K562 (cell line): ENCODE measurements around the gene OLFM3. TPM values are rescaled to one million over a fixed set of nuclear protein-coding genes. Genes with fewer than 3 reads are reported as not detected.

ENCODE experiments used
- ATAC-seq: fragments of 200-7000 bp; cut with Tn5 transposase; 3 replicates; pipeline ENCODE4 v1.9.1; 2020; ENCODE audit warnings: moderate library complexity
- BruUV-seq: library from RNA; stranded (reverse); fragments of 400-500 nt; replicated peaks from 2 replicates; lab custom pipeline; 2021; lab: Mats Ljungman, UMichigan
- CTCF ChIA-PET: fragments of 300-600 bp; formaldehyde crosslinking; extraction: SDS; loops from one replicate; lab custom pipeline; 2021; ENCODE audit warnings: low intra/inter-chr PET ratio; lab: Yijun Ruan, JAX
- POLR2A ChIA-PET: fragments of 300-600, 350-650 bp; sonication (Branson Sonifier 250); formaldehyde crosslinking; extraction: SDS; loops from one replicate; lab custom pipeline; 2021; ENCODE audit warnings: antibody characterized with exemption, inconsistent platforms; lab: Yijun Ruan, JAX
- DNase-seq, 4 experiments: peaks; one replicate each; pipeline versions ENCODE4 v3.0.0 to v3.0.0-alpha.2; 2011 to 2018; ENCODE audit warnings: low spot score in 3 of 4, mixed read lengths in 3 of 4; ENCODE audit errors: extremely low read depth in 1 of 4
- FAIRE-seq: peaks from 2 replicates; lab custom pipeline; 2011; peaks lifted over from hg19 to GRCh38; lab: Jason Lieb, UNC
- H2AFZ ChIP-seq: 2 replicates; pipeline ENCODE4 v1.6.0; 2011; ENCODE audit warnings: low read depth, low read length, control low read depth, inconsistent platforms
- H3K27ac ChIP-seq: fragments of 200-600 bp; 3 replicates; pipeline ENCODE4 v1.8.0; 2011; ENCODE audit warnings: low read depth, mild to moderate bottlenecking, control low read depth, inconsistent platforms, low read length, moderate library complexity, mixed read lengths; ENCODE audit errors: extremely low read depth
- H3K27me3 ChIP-seq, 2 experiments: fragments of 300-600 bp in 1 of 2; 2 replicates in 1 of 2; 3 replicates in 1 of 2; pipeline versions ENCODE4 v1.6.0 to v1.8.0; 2011; ENCODE audit warnings: inconsistent platforms in 2 of 2, low read length in 2 of 2, mild to moderate bottlenecking in 1 of 2, mixed read lengths in 1 of 2, moderate library complexity in 1 of 2; ENCODE audit not compliant: control insufficient read depth in 2 of 2, insufficient read depth in 2 of 2
- H3K36me3 ChIP-seq: fragments of 300-600 bp; 3 replicates; pipeline ENCODE4 v1.8.0; 2011; ENCODE audit warnings: mild to moderate bottlenecking, low read length, inconsistent platforms; ENCODE audit not compliant: control insufficient read depth, insufficient read depth
- H3K4me1 ChIP-seq, 2 experiments: fragments of 200-600 bp in 1 of 2; replicated peaks in 1 of 2; 2 replicates in 1 of 2; 3 replicates in 1 of 2; pipeline versions ENCODE4 v1.5.1 to v1.8.0; 2011; ENCODE audit warnings: inconsistent platforms in 2 of 2, low read length in 2 of 2, mild to moderate bottlenecking in 1 of 2, mixed read lengths in 1 of 2, moderate library complexity in 1 of 2; ENCODE audit not compliant: control insufficient read depth in 2 of 2, insufficient read depth in 2 of 2
- H3K4me2 ChIP-seq: 2 replicates; pipeline ENCODE4 v1.6.1; 2011; ENCODE audit warnings: low read length, control low read depth, inconsistent platforms, mixed read lengths; ENCODE audit not compliant: insufficient read depth
- H3K4me3 ChIP-seq: fragments of 200-600 bp; sonication (generic), shearing (Covaris generic); 2 replicates; pipeline ENCODE4 v1.5.1; 2016; ENCODE audit warnings: control low read depth, inconsistent platforms
- H3K79me2 ChIP-seq: fragments of 200-600 bp; 3 replicates; pipeline ENCODE4 v1.8.0; 2011; ENCODE audit warnings: low read length, inconsistent platforms; ENCODE audit not compliant: control insufficient read depth, insufficient read depth
- H3K9ac ChIP-seq, 2 experiments: 2 replicates each; pipeline versions ENCODE4 v1.6.0 to v1.6.1; 2011; ENCODE audit warnings: low read depth in 2 of 2, low read length in 2 of 2, control low read depth in 1 of 2, inconsistent platforms in 1 of 2, mild to moderate bottlenecking in 1 of 2, mixed read lengths in 1 of 2; ENCODE audit not compliant: insufficient read depth in 1 of 2
- H3K9me1 ChIP-seq: one replicate; pipeline ENCODE4 v1.6.0; 2011; ENCODE audit warnings: inconsistent platforms, mild to moderate bottlenecking, low read length, moderate library complexity; ENCODE audit not compliant: control insufficient read depth, insufficient read depth
- H3K9me3 ChIP-seq: replicated peaks from 2 replicates; pipeline ENCODE4 v1.5.1; 2011; ENCODE audit warnings: low read depth, low read length, inconsistent platforms; ENCODE audit not compliant: control insufficient read depth, insufficient read depth
- H4K20me1 ChIP-seq: replicated peaks from 2 replicates; pipeline ENCODE4 v1.6.1; 2011; ENCODE audit warnings: low read length, inconsistent platforms, mixed read lengths; ENCODE audit not compliant: control insufficient read depth, insufficient read depth
- ARNT ChIP-seq, 2 experiments: fragments of 450-650 bp; IDR thresholded peaks; 2 replicates each; pipeline ENCODE4 v1.6.1; 2016; ENCODE audit warnings: mild to moderate bottlenecking in 1 of 2
- ESRRA ChIP-seq: fragments of 450-650 bp; IDR thresholded peaks from 2 replicates; pipeline ENCODE4 v1.6.1; 2014; ENCODE audit warnings: low read depth, mild to moderate bottlenecking, moderate library complexity, borderline replicate concordance
- FOXA3 ChIP-seq, 2 experiments: fragments of 450-650 bp in 1 of 2; sonication (generic) in 1 of 2; formaldehyde crosslinking; IDR thresholded peaks in 1 of 2; conservative IDR thresholded peaks in 1 of 2; 2 replicates each; pipeline versions ENCODE4 v1.4.0 to v1.8.0; 2020 to 2022; ENCODE audit warnings: mild to moderate bottlenecking in 2 of 2, missing genetic modification reagents in 1 of 2
- HNRNPK ChIP-seq: fragments of 200-400 bp; formaldehyde crosslinking; IDR thresholded peaks from one replicate; pipeline ENCODE4 v1.6.1; 2018; ENCODE audit warnings: mild to moderate bottlenecking, low read depth, low read length; ENCODE audit not compliant: poor library complexity, severe bottlenecking
- MYC ChIP-seq, 2 experiments: fragments of 250-450 bp in 1 of 2; sonication (Bioruptor Pico) in 1 of 2; IDR thresholded peaks; 2 replicates each; pipeline versions ENCODE4 v1.5.1 to v1.6.1; 2012 to 2021; ENCODE audit warnings: low read depth in 2 of 2, borderline replicate concordance in 1 of 2, improper control_type of control experiment in 1 of 2, low read length in 1 of 2, mild to moderate bottlenecking in 1 of 2, moderate library complexity in 1 of 2
- NFRKB ChIP-seq: fragments of 450-650 bp; IDR thresholded peaks from 2 replicates; pipeline ENCODE4 v1.6.1; 2016; ENCODE audit warnings: low read depth
- RBM25 ChIP-seq: fragments of 200-400 bp; formaldehyde crosslinking; IDR thresholded peaks from 2 replicates; pipeline ENCODE4 v1.6.1; 2018; ENCODE audit warnings: low read length, low read depth, moderate library complexity; ENCODE audit not compliant: severe bottlenecking
- SOX6 ChIP-seq: fragments of 450-650 bp; IDR thresholded peaks from 2 replicates; pipeline ENCODE4 v1.6.1; 2014; ENCODE audit warnings: mild to moderate bottlenecking
- SREBF1 ChIP-seq: fragments of 150-350 bp; IDR thresholded peaks from 2 replicates; pipeline ENCODE4 v1.6.1; 2014; ENCODE audit warnings: antibody characterized with exemption, low read depth, low read length, borderline replicate concordance
- ZBTB34 ChIP-seq: fragments of 250-450 bp; sonication (Bioruptor Pico); IDR thresholded peaks from 2 replicates; pipeline ENCODE4 v1.8.0; 2021; ENCODE audit warnings: mild to moderate bottlenecking, moderate library complexity
- WGBS: fragments of 100-300 bp; shearing (Covaris generic); methylation state at CpG from one replicate; pipeline ENCODE4 v1.1.6; 2016; ENCODE audit warnings: low coverage, mixed read lengths; ENCODE audit not compliant: insufficient coverage; ENCODE audit errors: missing lambda C conversion rate; 5-methylcytosine and 5-hydroxymethylcytosine counted together
- in situ Hi-C: fragments of 300-500 bp; cut with MboI; formaldehyde crosslinking; loops from 4 replicates; pipeline ENCODE4 v1.15.0; 2018; ENCODE audit warnings: inconsistent platforms, mixed read lengths
- intact Hi-C: fragments of 100-400 bp; cut with micrococcal nuclease; formaldehyde crosslinking; loops from 2 replicates; pipeline ENCODE4 v1.14.2; 2022
- polyA plus RNA-seq, 8 experiments: library from polyadenylated mRNA; depleted of rRNA in 4 of 8; stranded (reverse) in 5 of 8; unstranded in 3 of 8; fragments of >200 nt; fragmentation: Nextera tagmentation in 2 of 8; fragmentation: Illumina TruSeq in 1 of 8; extraction: Ambion mirVana in 2 of 8; extraction: Trizol in 1 of 8; gene quantifications; 2 replicates each; pipeline versions ENCODE4 v1.2.1 to v1.2.3, GENCODE V29; 2011 to 2014; ENCODE audit warnings: inconsistent platforms in 1 of 8, missing spikeins in 1 of 8
- total RNA-seq, 7 experiments: library from RNA; depleted of rRNA in 6 of 7; stranded (reverse); fragments of >200 nt in 6 of 7; fragmentation: Illumina TruSeq in 2 of 7; extraction: Trizol in 2 of 7; gene quantifications; 2 replicates each; pipeline versions ENCODE4 v1.2.1 to v1.2.3, GENCODE V29; 2011 to 2021; ENCODE audit warnings: low replicate concordance in 1 of 7
- TF ChIP-seq, protein P1 (sequence below): fragments of 450-650 bp; formaldehyde crosslinking; IDR thresholded peaks from 2 replicates; pipeline ENCODE4 v1.4.0; 2022; ENCODE audit warnings: missing genetic modification characterization
- TF ChIP-seq, protein P2 (sequence below): sonication (generic); formaldehyde crosslinking; IDR thresholded peaks from 2 replicates; pipeline ENCODE4 v1.8.0; 2022; ENCODE audit warnings: mild to moderate bottlenecking, low read depth, missing genetic modification reagents

Gene OLFM3
- total and polyA plus RNA-seq, 9 of the 15 experiments (the other 6 are each of a cell fraction or from before 2014, with no cell fraction given) = 0.07 TPM; not detected in 8

- DNase-seq (no peak), FAIRE-seq (no peak), ATAC-seq (no peak)
- TF ChIP-seq, protein P1, sequence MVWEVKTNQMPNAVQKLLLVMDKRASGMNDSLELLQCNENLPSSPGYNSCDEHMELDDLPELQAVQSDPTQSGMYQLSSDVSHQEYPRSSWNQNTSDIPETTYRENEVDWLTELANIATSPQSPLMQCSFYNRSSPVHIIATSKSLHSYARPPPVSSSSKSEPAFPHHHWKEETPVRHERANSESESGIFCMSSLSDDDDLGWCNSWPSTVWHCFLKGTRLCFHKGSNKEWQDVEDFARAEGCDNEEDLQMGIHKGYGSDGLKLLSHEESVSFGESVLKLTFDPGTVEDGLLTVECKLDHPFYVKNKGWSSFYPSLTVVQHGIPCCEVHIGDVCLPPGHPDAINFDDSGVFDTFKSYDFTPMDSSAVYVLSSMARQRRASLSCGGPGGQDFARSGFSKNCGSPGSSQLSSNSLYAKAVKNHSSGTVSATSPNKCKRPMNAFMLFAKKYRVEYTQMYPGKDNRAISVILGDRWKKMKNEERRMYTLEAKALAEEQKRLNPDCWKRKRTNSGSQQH = no peak
- H3K27ac ChIP-seq = no peak overlapping the region
- POLR2A ChIA-PET = no interaction called here
- H3K9ac ChIP-seq = no peak overlapping the region
- CTCF ChIA-PET = no interaction called here
- no peak overlapping the region for H3K4me3 ChIP-seq
- H3K4me2 ChIP-seq = no peak overlapping the region
- no TSS peak for BruUV-seq
- no peaks in the 10 kb centered on the region for H4K20me1 ChIP-seq
- no peaks in the 10 kb centered on the region for H3K79me2 ChIP-seq
- no peaks in the 10 kb centered on the region for H3K9me1 ChIP-seq
- H3K9me3 ChIP-seq = 0 out of 2 replicates have a peak, but pooled peaks cover 3% of the 10 kb centered on the region
- intact Hi-C loops (no loop called here), in situ Hi-C loops (no loop called here)
- no peak overlapping the region for H2AFZ ChIP-seq
- no peaks in the 10 kb centered on the region for H3K36me3 ChIP-seq
- no peaks in the 10 kb centered on the region for H3K27me3 ChIP-seq
- H3K4me1 ChIP-seq = no peaks in the 10 kb centered on the region
- 1% methylated on average over 5 of the region's 5 CpGs for WGBS
Observed at GRCh38 chr1:101757985-101758384, 238.7 kb downstream of the OLFM3 start.

DNA sequence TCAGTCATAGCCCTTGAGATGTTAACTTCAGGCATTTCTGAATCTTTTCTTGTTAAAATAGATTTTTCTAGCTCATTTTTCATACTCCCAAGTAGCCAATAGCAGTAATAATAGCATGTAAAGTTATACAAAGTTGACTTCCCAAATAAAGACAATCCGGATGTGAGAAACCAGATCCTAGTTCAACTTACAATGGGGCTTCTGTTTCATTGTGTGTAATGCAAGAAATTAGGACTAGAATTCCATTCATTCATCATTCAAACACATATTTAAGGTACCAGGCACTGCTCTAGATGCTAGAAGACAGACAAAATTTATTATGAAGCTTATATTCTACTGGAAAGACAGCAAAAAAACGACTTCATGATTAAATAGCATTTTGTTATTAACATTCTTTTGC, 240.3 kb downstream of the OLFM3 start:
- H3K36me3 ChIP-seq = no peaks in the 10 kb centered on the region
- H3K4me3 ChIP-seq = no peak overlapping the region
- H3K27me3 ChIP-seq = no peaks in the 10 kb centered on the region
- 0 out of 2 replicates have a peak, but pooled peaks cover 3% of the 10 kb centered on the region for H3K9me3 ChIP-seq
- H4K20me1 ChIP-seq = no peaks in the 10 kb centered on the region
- WGBS = 0% methylated on average over 2 of the region's 2 CpGs
- no TSS peak for BruUV-seq
- H3K9me1 ChIP-seq = no peaks in the 10 kb centered on the region
- H3K27ac ChIP-seq = no peak overlapping the region
- H3K79me2 ChIP-seq = no peaks in the 10 kb centered on the region
- no peak overlapping the region for H3K4me2 ChIP-seq
- DNase-seq = no peak
- CTCF ChIA-PET = no interaction called here
- in situ Hi-C loops (no loop called here), intact Hi-C loops (no loop called here)
- H2AFZ ChIP-seq = no peak overlapping the region
- ATAC-seq = no peak
- no peak for FAIRE-seq
- no peak overlapping the region for H3K9ac ChIP-seq
- no peaks in the 10 kb centered on the region for H3K4me1 ChIP-seq
- POLR2A ChIA-PET = no interaction called here
- TF ChIP-seq SREBF1 (no peak), ARNT (IDR thresholded peaks at IDR 0.05) (no peak), NFRKB (no peak), SOX6 (no peak), ESRRA (no peak), ZBTB34 (no peak), HNRNPK (no peak), RBM25 (no peak), FOXA3 (CRISPR knock-in tag; conservative IDR thresholded peaks at IDR 0.05 in 1 of 2, IDR thresholded peaks at IDR 0.05 in 1 of 2) (no peak), MYC (IDR thresholded peaks at IDR 0.05; ENCODE audit: low read depth, low read length) (no peak), MYC (CRISPR knock-in tag; IDR thresholded peaks at IDR 0.05; ENCODE audit: borderline replicate concordance, low read depth) (no peak)
- TF ChIP-seq, protein P2, sequence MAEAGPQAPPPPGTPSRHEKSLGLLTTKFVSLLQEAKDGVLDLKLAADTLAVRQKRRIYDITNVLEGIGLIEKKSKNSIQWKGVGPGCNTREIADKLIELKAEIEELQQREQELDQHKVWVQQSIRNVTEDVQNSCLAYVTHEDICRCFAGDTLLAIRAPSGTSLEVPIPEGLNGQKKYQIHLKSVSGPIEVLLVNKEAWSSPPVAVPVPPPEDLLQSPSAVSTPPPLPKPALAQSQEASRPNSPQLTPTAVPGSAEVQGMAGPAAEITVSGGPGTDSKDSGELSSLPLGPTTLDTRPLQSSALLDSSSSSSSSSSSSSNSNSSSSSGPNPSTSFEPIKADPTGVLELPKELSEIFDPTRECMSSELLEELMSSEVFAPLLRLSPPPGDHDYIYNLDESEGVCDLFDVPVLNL = no peak
